Prostate gland (tissue), 2 donors: Measurements from ENCODE around the gene GPHA2. TPM values are rescaled to one million over a fixed set of nuclear protein-coding genes. Genes with fewer than 3 reads are reported as not detected.

Experiments
- DNase-seq: peaks from one replicate; pipeline ENCODE4 v3.0.0-alpha.2; 2019; ENCODE audit warnings: low spot score
- H3K27ac ChIP-seq, 2 donors: fragments of 200-600 bp; sonication (generic); 2 replicates each; pipeline ENCODE4 v1.5.1; 2017 to 2019
- H3K27me3 ChIP-seq: fragments of 200-600 bp; sonication (generic); replicated peaks from 2 replicates; pipeline ENCODE4 v1.5.1; 2019; ENCODE audit not compliant: insufficient read depth
- H3K36me3 ChIP-seq, 2 donors: fragments of 200-600 bp; sonication (generic); 1 replicate in 1 of 2; 2 replicates in 1 of 2; pipeline versions ENCODE4 v1.5.1 to v1.8.1; 2017 to 2019
- H3K4me1 ChIP-seq: fragments of 200-600 bp; sonication (generic); replicated peaks from 2 replicates; pipeline ENCODE4 v1.5.1; 2019
- H3K4me3 ChIP-seq, 2 donors: fragments of 200-600 bp; sonication (generic); 2 replicates each; pipeline ENCODE4 v1.5.1; 2017 to 2019
- H3K9me3 ChIP-seq: fragments of 200-600 bp; sonication (generic); 2 replicates; pipeline ENCODE4 v1.5.1; 2017
- POLR2A ChIP-seq: fragments of 450-650 bp; IDR thresholded peaks from one replicate; pipeline ENCODE4 v1.6.1; 2016; ENCODE audit warnings: antibody characterized with exemption, mild to moderate bottlenecking
- POLR2AphosphoS5 ChIP-seq: sonication (generic); formaldehyde crosslinking; IDR thresholded peaks from one replicate; pipeline ENCODE4 v1.6.1; 2017; ENCODE audit warnings: antibody characterized with exemption
- WGBS: methylation state at CpG from one replicate; pipeline ENCODE4 v1.1.5; 2018; 5-methylcytosine and 5-hydroxymethylcytosine counted together
- intact Hi-C: fragments of 100-400 bp; cut with DNase I; formaldehyde crosslinking; loops from one replicate; pipeline ENCODE4 v1.14.2; 2022
- total RNA-seq, 2 donors: library from RNA; depleted of rRNA; stranded (reverse); fragments of >200 nt; gene quantifications; one replicate each; pipeline ENCODE4 v1.1.0, GENCODE V29; 2016
- TF ChIP-seq, protein P1 (sequence below), 4 experiments: fragments of 200-600 bp in 2 of 4; fragments of 450-650 bp in 2 of 4; sonication (generic) in 2 of 4; IDR thresholded peaks; 1 replicate in 3 of 4; 2 replicates in 1 of 4; pipeline ENCODE4 v1.5.1; 2016 to 2019; ENCODE audit warnings: antibody characterized with exemption in 4 of 4, mild to moderate bottlenecking in 2 of 4, moderate library complexity in 2 of 4

Gene GPHA2
- total RNA-seq, 2 donors from 2014 or later: not detected

GRCh38 chr11:64921384-64921783 lies 14.3 kb downstream of the GPHA2 start:
- H3K36me3 ChIP-seq: no peaks in the 10 kb centered on the region
- peaks cover 12% of the 10 kb centered on the region for H3K4me1 ChIP-seq
- intact Hi-C loops: no loop called here
- no peaks in the 10 kb centered on the region for H3K27me3 ChIP-seq
- TF ChIP-seq, protein P1, sequence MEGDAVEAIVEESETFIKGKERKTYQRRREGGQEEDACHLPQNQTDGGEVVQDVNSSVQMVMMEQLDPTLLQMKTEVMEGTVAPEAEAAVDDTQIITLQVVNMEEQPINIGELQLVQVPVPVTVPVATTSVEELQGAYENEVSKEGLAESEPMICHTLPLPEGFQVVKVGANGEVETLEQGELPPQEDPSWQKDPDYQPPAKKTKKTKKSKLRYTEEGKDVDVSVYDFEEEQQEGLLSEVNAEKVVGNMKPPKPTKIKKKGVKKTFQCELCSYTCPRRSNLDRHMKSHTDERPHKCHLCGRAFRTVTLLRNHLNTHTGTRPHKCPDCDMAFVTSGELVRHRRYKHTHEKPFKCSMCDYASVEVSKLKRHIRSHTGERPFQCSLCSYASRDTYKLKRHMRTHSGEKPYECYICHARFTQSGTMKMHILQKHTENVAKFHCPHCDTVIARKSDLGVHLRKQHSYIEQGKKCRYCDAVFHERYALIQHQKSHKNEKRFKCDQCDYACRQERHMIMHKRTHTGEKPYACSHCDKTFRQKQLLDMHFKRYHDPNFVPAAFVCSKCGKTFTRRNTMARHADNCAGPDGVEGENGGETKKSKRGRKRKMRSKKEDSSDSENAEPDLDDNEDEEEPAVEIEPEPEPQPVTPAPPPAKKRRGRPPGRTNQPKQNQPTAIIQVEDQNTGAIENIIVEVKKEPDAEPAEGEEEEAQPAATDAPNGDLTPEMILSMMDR (IDR thresholded peaks at IDR 0.05): no peak
- TF ChIP-seq POLR2A: no peak
- no peak for TF ChIP-seq POLR2AphosphoS5
- H3K27ac ChIP-seq: no peak overlapping the region
- no peak for DNase-seq
- WGBS: 48% methylated on average over 3 of the region's 3 CpGs
- H3K9me3 ChIP-seq: no peaks in the 10 kb centered on the region
- H3K4me3 ChIP-seq: no peak overlapping the region

- WGBS: 68% methylated on average over 2 of the region's 2 CpGs
These were observed 15.6 kb downstream of the GPHA2 start for GRCh38 chr11:64920124-64920523.

DNA sequence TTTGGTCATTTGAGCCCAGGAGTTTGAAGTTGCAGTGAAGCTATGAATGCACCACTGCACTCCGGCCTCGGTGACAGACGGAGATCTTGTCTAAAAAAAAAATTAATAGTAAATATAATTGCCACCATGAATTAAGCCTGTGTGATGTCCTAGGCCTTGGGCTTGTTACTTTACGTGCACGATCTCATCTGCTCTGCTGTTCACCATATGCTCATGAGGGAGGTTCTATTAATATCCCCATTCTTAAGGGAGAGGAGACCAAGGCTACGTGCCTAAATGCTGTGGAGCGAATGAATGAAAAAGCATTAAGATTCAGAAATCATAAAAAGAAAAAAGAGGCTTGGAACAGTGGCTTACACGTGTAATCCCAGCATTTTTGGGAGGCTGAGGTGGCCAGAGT lies 16.1 kb downstream of the GPHA2 start:
- H3K36me3 ChIP-seq: no peaks in the 10 kb centered on the region
- no peak for DNase-seq
- H3K9me3 ChIP-seq: no peaks in the 10 kb centered on the region
- no peaks in the 10 kb centered on the region for H3K27me3 ChIP-seq
- 87% methylated on average over 8 of the region's 8 CpGs for WGBS
- peaks cover 17% of the 10 kb centered on the region for H3K4me1 ChIP-seq
- TF ChIP-seq POLR2A (no peak), POLR2AphosphoS5 (no peak)
- intact Hi-C loops: loop anchor here (10.0 kb wide), 1 partner anchor 195 kb away; the partner anchor contains the start of genes TM7SF2 and ZNHIT2
- H3K4me3 ChIP-seq: no peak overlapping the region
- H3K27ac ChIP-seq: no peak overlapping the region

More at GRCh38 chr11:64920124-64920523, 15.6 kb downstream of the GPHA2 start:
- Histone ChIP-seq H3K4me3 (no peak overlapping the region), H3K9me3 (no peaks in the 10 kb centered on the region), H3K4me1 (peaks cover 16% of the 10 kb centered on the region), H3K36me3 (no peaks in the 10 kb centered on the region), H3K27ac (no peak overlapping the region), H3K27me3 (no peaks in the 10 kb centered on the region)
- TF ChIP-seq, protein P1 (IDR thresholded peaks at IDR 0.05): no peak
- no peak for TF ChIP-seq POLR2AphosphoS5
- TF ChIP-seq POLR2A: no peak
- intact Hi-C loops: no loop called here
- DNase-seq: no peak

- 11% methylated on average over 4 of the region's 4 CpGs for WGBS
- H3K27ac ChIP-seq: peak overlapping the region; percentile 67 to 71
These were observed 17.7 kb downstream of the GPHA2 start for GRCh38 chr11:64918017-64918416.

DNA sequence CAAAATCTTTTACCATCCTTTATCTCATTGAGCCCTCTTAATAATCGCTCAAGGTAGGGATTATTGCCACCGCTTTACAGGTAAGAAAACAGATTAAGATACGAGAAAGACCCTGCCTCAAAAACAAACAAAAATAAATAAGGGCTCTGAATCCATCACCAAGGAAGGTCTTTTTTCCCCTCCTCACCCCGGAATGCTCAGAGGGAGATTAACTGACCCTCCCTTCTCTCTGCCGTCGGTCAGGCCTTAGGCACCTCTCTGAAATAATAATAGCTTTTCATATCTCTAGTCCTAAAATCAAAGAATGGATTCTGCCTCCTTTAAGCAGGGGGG lies 18.1 kb downstream of the GPHA2 start:
- WGBS: 6% methylated on average over 6 of the region's 6 CpGs
- Histone ChIP-seq H3K27me3 (no peaks in the 10 kb centered on the region), H3K27ac (peak overlapping the region; percentile 67 to 71), H3K4me1 (peaks cover 17% of the 10 kb centered on the region), H3K9me3 (no peaks in the 10 kb centered on the region), H3K4me3 (peak overlapping the region; percentile 76 to 92), H3K36me3 (peaks cover 8 to 9% of the 10 kb centered on the region in 2 donors)
- TF ChIP-seq POLR2AphosphoS5 (no peak), POLR2A (no peak)
- TF ChIP-seq, protein P1 (IDR thresholded peaks at IDR 0.05): no peak
- intact Hi-C loops: loop anchor here (2.0 to 10.0 kb wide), 2 partner anchors 97 to 197 kb away; partner anchors contain the start of genes ARL2, TM7SF2 and ZNHIT2
- no peak for DNase-seq

More at GRCh38 chr11:64918017-64918416, 17.7 kb downstream of the GPHA2 start:
- Histone ChIP-seq H3K4me1 (peaks cover 17% of the 10 kb centered on the region), H3K4me3 (peak overlapping the region; percentile 76 to 92), H3K36me3 (peaks cover 4 to 5% of the 10 kb centered on the region in 2 donors), H3K9me3 (no peaks in the 10 kb centered on the region), H3K27me3 (no peaks in the 10 kb centered on the region)
- TF ChIP-seq POLR2AphosphoS5: no peak
- intact Hi-C loops: loop anchor here (10.0 kb wide), 1 partner anchor 197 kb away; the partner anchor contains the start of genes TM7SF2 and ZNHIT2
- DNase-seq: no peak
